HEK293T (cell line): Measurements from ENCODE around the gene KCNJ15.

Experiments
- BHLHE40 ChIP-seq: fragments of 450-650 bp; IDR thresholded peaks from 2 replicates; pipeline ENCODE4 v1.6.1; 2016; ENCODE audit warnings: mild to moderate bottlenecking, moderate library complexity, borderline replicate concordance
- ELF4 ChIP-seq: fragments of 450-650 bp; IDR thresholded peaks from 2 replicates; pipeline ENCODE4 v1.6.1; 2017; ENCODE audit warnings: antibody characterized with exemption
- LEF1 ChIP-seq: fragments of 450-650 bp; IDR thresholded peaks from 2 replicates; pipeline ENCODE4 v1.6.1; 2017; ENCODE audit warnings: mild to moderate bottlenecking, borderline replicate concordance
- SP1 ChIP-seq: fragments of 450-650 bp; IDR thresholded peaks from 2 replicates; pipeline ENCODE4 v1.6.1; 2017
- SUZ12 ChIP-seq: fragments of 450-650 bp; IDR thresholded peaks from 2 replicates; pipeline ENCODE4 v1.6.1; 2016; ENCODE audit warnings: mild to moderate bottlenecking
- TARDBP ChIP-seq: fragments of 450-650 bp; IDR thresholded peaks from 2 replicates; pipeline ENCODE4 v1.6.1; 2016

- TF ChIP-seq TARDBP: no peak
- no peak for TF ChIP-seq ELF4
- TF ChIP-seq BHLHE40: no peak
- TF ChIP-seq LEF1: no peak
- no peak for TF ChIP-seq SUZ12
- no peak for TF ChIP-seq SP1
Observed at GRCh38 chr21:38291874-38292273, 35.1 kb downstream of the KCNJ15 start.
